ENCODE results near the gene GRIN2A. TPM values are rescaled to one million over a fixed set of nuclear protein-coding genes. Genes with fewer than 3 reads are reported as not detected.

Gene GRIN2A
- 0.72 TPM in 1 of 2 replicates, not detected in the other for total RNA-seq

DNA sequence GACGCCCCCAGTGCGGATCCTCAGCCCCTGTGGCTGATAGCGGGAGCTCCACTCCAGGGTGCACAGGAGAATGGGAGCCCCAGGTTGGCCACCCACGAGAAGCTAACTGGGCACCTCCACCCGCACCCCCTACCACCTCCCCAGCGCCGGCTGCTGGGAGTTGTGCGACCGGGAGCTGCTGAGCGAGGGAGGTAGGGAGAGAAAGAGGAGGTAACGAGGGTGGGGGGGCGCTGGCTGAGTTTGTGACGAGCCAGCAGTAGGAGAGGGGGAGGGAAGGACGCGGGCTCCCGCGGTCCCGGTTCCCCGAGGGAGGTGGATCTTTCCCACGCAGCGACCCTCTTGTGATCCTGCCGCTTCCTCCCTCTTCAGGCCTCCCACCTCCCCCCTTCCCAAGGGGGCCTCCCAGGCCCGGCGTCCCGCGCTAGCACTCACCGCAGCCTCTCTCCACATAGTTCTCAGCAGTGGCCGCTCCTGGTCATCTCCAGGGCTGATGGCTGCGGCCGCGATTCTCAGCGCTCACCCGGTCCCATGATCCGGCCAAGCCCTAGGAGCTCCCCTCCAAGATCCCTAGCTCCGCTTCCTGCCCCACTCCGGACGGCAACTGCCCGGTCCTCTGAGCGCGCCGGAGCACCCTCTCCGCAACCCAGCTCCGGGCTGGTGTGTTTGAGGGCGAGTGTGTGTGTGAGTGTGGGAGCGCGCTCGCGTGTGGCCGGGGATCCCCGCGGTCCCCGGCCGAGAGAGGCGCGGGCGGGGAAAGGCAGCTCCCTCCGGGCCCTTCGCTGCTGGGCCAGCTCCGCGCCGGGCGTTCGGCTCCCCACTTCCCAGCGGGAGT, at the start of gene GRIN2A:
GRIN2A (minus strand) TSS at position 207 of the 832 bp plus-strand sequence. CDS start 2,017 bp downstream, outside the sequence.

Small RNA genes lying within 50 kb of the gene (small RNA-seq; reads per million reads assigned to genes)
- not detected for gene RN7SL493P (ENCODE audit: low replicate concordance)

Other genes starting within 250 kb of the GRIN2A start
- gene ATF7IP2, start 203.6 kb upstream of the GRIN2A start, total RNA-seq, result 2.4 and 8.5 TPM in 2 replicates